ENCODE results near the gene PCOLCE2. TPM values are rescaled to one million over a fixed set of nuclear protein-coding genes. Genes with fewer than 3 reads are reported as not detected.

The PCOLCE2 gene, protein sequence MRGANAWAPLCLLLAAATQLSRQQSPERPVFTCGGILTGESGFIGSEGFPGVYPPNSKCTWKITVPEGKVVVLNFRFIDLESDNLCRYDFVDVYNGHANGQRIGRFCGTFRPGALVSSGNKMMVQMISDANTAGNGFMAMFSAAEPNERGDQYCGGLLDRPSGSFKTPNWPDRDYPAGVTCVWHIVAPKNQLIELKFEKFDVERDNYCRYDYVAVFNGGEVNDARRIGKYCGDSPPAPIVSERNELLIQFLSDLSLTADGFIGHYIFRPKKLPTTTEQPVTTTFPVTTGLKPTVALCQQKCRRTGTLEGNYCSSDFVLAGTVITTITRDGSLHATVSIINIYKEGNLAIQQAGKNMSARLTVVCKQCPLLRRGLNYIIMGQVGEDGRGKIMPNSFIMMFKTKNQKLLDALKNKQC
- polyA plus RNA-seq (2013, experiment 1 of 2): 0.04 TPM
- polyA plus RNA-seq (2013, experiment 2 of 2): 0.07 TPM

DNA sequence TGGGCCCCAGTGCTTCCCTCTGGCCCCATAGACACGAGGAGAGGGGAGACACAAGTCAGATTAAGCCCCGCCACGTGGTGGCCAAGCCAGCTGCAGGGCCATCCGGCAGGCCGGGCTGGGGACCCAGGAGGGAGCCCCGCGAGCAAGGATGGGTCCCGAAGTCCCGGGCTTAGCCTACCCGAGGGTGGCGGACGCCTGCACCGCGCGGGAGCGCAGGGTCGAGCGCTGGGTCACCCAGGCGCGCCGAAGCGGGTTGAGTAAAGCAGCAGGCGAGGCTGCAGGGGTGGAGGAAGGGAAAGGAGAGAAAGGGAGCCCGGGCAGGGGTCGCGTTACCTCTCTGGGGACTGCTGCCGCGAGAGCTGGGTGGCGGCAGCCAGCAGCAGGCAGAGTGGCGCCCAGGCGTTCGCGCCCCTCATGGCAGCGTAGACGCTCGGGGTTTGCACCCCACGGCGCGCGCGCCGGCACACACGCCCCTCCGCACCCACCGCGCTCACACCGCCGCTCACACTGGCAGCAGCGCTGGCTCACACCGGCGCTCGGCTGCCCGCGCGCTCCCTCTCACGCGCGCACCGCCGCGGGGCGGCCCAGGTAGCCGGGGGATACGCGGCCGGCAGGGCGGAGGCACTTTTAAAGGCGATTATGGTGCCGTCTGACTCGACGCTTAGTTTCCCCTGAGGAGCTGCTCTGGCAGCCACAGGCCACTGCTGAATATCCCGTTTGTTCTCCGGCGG lies at the start of gene PCOLCE2:
Gene PCOLCE2, minus strand, starts transcription at position 603 of the 731 bp plus-strand sequence. Its CDS starts 187 bp downstream, at position 416.
- Histone ChIP-seq H4K8ac (ENCODE audit: low read length) (no peak within 1 kb of the TSS), H2AFZ (ENCODE audit: low read depth, low read length) (peak within 1 kb of the TSS; percentile 81), H3K9ac (ENCODE audit: low read length) (peak within 1 kb of the TSS; percentile 91), H3K14ac (ENCODE audit: low read length in 2 of 2) (peak within 1 kb of the TSS in 1 of 2 experiments; percentile 82), H2BK15ac (ENCODE audit: low read depth, poor library complexity, severe bottlenecking) (no peak within 1 kb of the TSS), H3K79me1 (replicated peaks; ENCODE audit: low read length, poor library complexity, severe bottlenecking) (no peaks in the 10 kb centered on the region), H3K27me3 (ENCODE audit: control insufficient read depth in 1 of 2, insufficient read depth in 1 of 2, low read length in 2 of 2) (no peaks in the 10 kb centered on the region), H3K27ac (ENCODE audit: low read length, poor library complexity, severe bottlenecking) (no peak within 1 kb of the TSS), H2BK120ac (ENCODE audit: low read depth, low read length) (no peak within 1 kb of the TSS), H3K4me3 (ENCODE audit: insufficient read depth in 1 of 2, low read depth in 1 of 2, low read length in 2 of 2) (peak within 1 kb of the TSS; percentile 76 to 86), H3K23ac (ENCODE audit: low read length in 2 of 2) (peak within 1 kb of the TSS in 1 of 2 experiments; percentile 67), H3K4ac (ENCODE audit: low read depth in 1 of 2, low read length in 2 of 2) (no peak within 1 kb of the TSS), H3K4me2 (ENCODE audit: low read length, poor library complexity, severe bottlenecking) (peak within 1 kb of the TSS; percentile 85), H4K91ac (ENCODE audit: low read length) (no peak within 1 kb of the TSS), H3K9me3 (ENCODE audit: control insufficient read depth, low read length) (no peaks in the 10 kb centered on the region), H2BK12ac (ENCODE audit: low read length in 2 of 2) (no peak within 1 kb of the TSS), H3K4me1 (ENCODE audit: control insufficient read depth, insufficient read depth, low read depth, low read length) (peaks cover 8% of the 10 kb centered on the region), H2BK5ac (ENCODE audit: low read depth, low read length, poor library complexity, severe bottlenecking) (no peak within 1 kb of the TSS), H3K36me3 (ENCODE audit: control insufficient read depth in 1 of 2, insufficient read depth in 2 of 2, low read depth in 1 of 2, low read length in 2 of 2) (peaks cover 0 to 9% of the 10 kb centered on the region in 2 experiments), H3K18ac (ENCODE audit: low read depth in 1 of 2, low read length in 2 of 2) (peak within 1 kb of the TSS in 1 of 2 experiments; percentile 18), H2AK5ac (ENCODE audit: low read length, severe bottlenecking) (no peak within 1 kb of the TSS)
- DNase-seq: peak; percentile 9
- under 1% methylated on average over 67 of the region's 74 CpGs for WGBS

DNA sequence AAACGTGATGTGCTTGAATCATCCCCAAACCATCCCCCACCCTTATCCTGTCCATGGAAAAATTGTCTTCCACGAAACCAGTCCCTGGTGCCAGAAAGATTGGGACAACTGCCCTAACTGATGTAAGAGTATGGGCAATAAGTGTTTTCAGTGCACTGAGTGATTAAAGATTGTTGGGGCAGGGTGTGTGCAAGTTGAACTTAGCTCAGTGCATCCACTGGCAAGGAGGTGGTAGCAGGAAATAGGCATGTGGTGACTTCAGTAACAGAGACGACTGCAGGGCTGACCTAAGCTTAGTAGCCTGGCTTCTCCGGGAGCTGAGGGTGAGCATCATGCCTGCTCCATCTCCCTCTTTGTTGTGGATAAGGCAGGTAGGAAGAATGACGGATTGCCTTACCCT lies 47.1 kb upstream of the PCOLCE2 start:
- no peaks in the 10 kb centered on the region for H3K36me3 ChIP-seq (ENCODE audit: control insufficient read depth in 1 of 2, insufficient read depth in 2 of 2, low read depth in 1 of 2, low read length in 2 of 2)
- no peak overlapping the region for H3K27ac ChIP-seq (ENCODE audit: low read length, poor library complexity, severe bottlenecking)
- no peak overlapping the region for H3K18ac ChIP-seq (ENCODE audit: low read depth in 1 of 2, low read length in 2 of 2)
- H2AK5ac ChIP-seq (ENCODE audit: low read length, severe bottlenecking): no peak overlapping the region
- no peak overlapping the region for H4K8ac ChIP-seq (ENCODE audit: low read length)
- H3K4ac ChIP-seq (ENCODE audit: low read depth in 1 of 2, low read length in 2 of 2): no peak overlapping the region
- H2BK15ac ChIP-seq (ENCODE audit: low read depth, poor library complexity, severe bottlenecking): no peak overlapping the region
- no peak overlapping the region for H3K23ac ChIP-seq (ENCODE audit: low read length in 2 of 2)
- no peaks in the 10 kb centered on the region for H3K79me1 ChIP-seq (replicated peaks; ENCODE audit: low read length, poor library complexity, severe bottlenecking)
- no peak overlapping the region for H2BK120ac ChIP-seq (ENCODE audit: low read depth, low read length)
- H3K4me2 ChIP-seq (ENCODE audit: low read length, poor library complexity, severe bottlenecking): no peak overlapping the region
- H3K14ac ChIP-seq (ENCODE audit: low read length in 2 of 2): no peak overlapping the region
- H3K4me3 ChIP-seq (ENCODE audit: insufficient read depth in 1 of 2, low read depth in 1 of 2, low read length in 2 of 2): no peak overlapping the region
- no peak overlapping the region for H2AFZ ChIP-seq (ENCODE audit: low read depth, low read length)
- no peak overlapping the region for H2BK12ac ChIP-seq (ENCODE audit: low read length in 2 of 2)
- H4K91ac ChIP-seq (ENCODE audit: low read length): no peak overlapping the region
- no peaks in the 10 kb centered on the region for H3K9me3 ChIP-seq (ENCODE audit: control insufficient read depth, low read length)
- no peak overlapping the region for H2BK5ac ChIP-seq (ENCODE audit: low read depth, low read length, poor library complexity, severe bottlenecking)
- no peaks in the 10 kb centered on the region for H3K4me1 ChIP-seq (ENCODE audit: control insufficient read depth, insufficient read depth, low read depth, low read length)
- H3K27me3 ChIP-seq (ENCODE audit: control insufficient read depth in 1 of 2, insufficient read depth in 1 of 2, low read length in 2 of 2): no peaks in the 10 kb centered on the region
- DNase-seq: no peak
- WGBS: 81% methylated on average over 3 of the region's 5 CpGs
- no peak overlapping the region for H3K9ac ChIP-seq (ENCODE audit: low read length)

DNA sequence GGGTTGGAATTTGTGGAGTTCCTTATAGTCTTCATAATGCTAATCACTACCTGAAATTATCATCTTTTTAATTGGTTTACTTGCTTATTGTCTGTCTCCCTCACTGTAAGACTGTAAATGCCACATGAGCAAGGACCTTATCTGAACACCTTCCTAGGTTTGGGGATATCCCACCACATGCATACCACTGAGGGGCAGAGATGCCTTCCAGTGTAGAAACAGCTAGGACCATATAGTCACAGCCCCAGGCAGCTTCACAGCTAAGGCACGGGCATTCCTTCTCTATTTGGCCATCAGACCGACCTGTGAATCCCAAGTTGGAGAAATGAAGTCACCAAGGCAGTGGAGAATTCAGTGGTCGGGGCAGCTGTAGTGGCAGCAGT lies 46.0 kb upstream of the PCOLCE2 start:
- Histone ChIP-seq H2BK12ac (ENCODE audit: low read length in 2 of 2) (no peak overlapping the region), H2AK5ac (ENCODE audit: low read length, severe bottlenecking) (no peak overlapping the region), H2BK15ac (ENCODE audit: low read depth, poor library complexity, severe bottlenecking) (no peak overlapping the region), H3K14ac (ENCODE audit: low read length in 2 of 2) (no peak overlapping the region), H3K23ac (ENCODE audit: low read length in 2 of 2) (no peak overlapping the region), H2AFZ (ENCODE audit: low read depth, low read length) (no peak overlapping the region), H4K8ac (ENCODE audit: low read length) (no peak overlapping the region), H3K4me2 (ENCODE audit: low read length, poor library complexity, severe bottlenecking) (no peak overlapping the region), H4K91ac (ENCODE audit: low read length) (no peak overlapping the region), H2BK120ac (ENCODE audit: low read depth, low read length) (no peak overlapping the region), H3K4me1 (ENCODE audit: control insufficient read depth, insufficient read depth, low read depth, low read length) (no peaks in the 10 kb centered on the region), H3K27me3 (ENCODE audit: control insufficient read depth in 1 of 2, insufficient read depth in 1 of 2, low read length in 2 of 2) (no peaks in the 10 kb centered on the region), H3K4ac (ENCODE audit: low read depth in 1 of 2, low read length in 2 of 2) (no peak overlapping the region), H3K36me3 (ENCODE audit: control insufficient read depth in 1 of 2, insufficient read depth in 2 of 2, low read depth in 1 of 2, low read length in 2 of 2) (no peaks in the 10 kb centered on the region), H3K18ac (ENCODE audit: low read depth in 1 of 2, low read length in 2 of 2) (no peak overlapping the region), H3K79me1 (replicated peaks; ENCODE audit: low read length, poor library complexity, severe bottlenecking) (no peaks in the 10 kb centered on the region), H3K27ac (ENCODE audit: low read length, poor library complexity, severe bottlenecking) (no peak overlapping the region), H3K9me3 (ENCODE audit: control insufficient read depth, low read length) (no peaks in the 10 kb centered on the region), H3K9ac (ENCODE audit: low read length) (no peak overlapping the region), H3K4me3 (ENCODE audit: insufficient read depth in 1 of 2, low read depth in 1 of 2, low read length in 2 of 2) (no peak overlapping the region), H2BK5ac (ENCODE audit: low read depth, low read length, poor library complexity, severe bottlenecking) (no peak overlapping the region)
- no peak for DNase-seq
- WGBS: 95% methylated on average over 3 of the region's 3 CpGs

Measured in mesenchymal stem cell (in vitro differentiated cells and primary cell).